Glomerular visceral epithelial cell (primary cell): Measurements from ENCODE around the gene MYPN.
"Not testable (repeated sequence)": the region's sequence is repeated elsewhere in the genome, so short reads cannot be mapped to it uniquely, and the experiment has no call there.

Source experiments
- DNase-seq: peaks from one replicate; pipeline ENCODE4 v3.0.0-alpha.2; 2016; ENCODE audit errors: extremely low spot score

The MYPN gene

DNA sequence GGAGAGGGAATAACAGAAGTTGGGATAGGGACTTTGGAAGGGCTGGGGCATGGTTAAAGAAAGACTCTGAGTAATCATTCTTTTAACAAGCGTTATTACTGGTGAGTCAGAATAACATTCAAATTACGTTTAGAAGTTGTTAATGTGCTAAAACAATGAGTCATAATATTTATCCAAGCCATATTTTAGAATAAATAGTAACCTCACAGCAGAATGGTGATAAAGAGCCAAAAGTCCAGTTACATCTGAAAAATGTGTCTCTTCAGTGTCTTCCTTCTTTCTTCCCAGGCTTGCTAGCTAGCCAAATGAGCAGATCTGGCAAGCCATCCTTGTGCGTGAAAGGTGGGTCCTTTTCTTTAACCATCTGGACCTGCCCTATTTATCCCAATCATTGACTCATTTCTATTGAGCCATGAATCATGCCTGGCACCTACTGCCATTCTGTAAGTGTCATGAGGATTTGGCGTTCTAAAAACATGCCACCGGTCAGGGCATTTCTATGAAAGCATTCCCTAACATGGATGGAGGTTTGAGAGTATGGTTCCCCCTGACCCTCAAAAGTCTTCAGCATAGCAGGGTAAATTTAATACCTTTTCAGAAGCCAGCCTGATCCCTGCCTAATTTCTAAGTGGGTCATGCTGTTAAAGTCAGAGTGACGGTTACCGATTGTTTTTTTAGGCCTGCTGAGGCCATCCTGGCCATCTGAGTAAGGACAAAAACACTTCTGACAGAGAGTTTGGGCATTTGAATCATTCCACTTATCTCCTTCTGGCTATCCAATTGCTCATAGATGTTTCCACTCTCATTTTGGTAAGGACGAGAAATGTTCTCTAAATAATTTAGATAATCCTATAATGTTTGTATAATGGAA lies 26.9 kb downstream of the MYPN start:
- peak; percentile 53 for DNase-seq

DNA sequence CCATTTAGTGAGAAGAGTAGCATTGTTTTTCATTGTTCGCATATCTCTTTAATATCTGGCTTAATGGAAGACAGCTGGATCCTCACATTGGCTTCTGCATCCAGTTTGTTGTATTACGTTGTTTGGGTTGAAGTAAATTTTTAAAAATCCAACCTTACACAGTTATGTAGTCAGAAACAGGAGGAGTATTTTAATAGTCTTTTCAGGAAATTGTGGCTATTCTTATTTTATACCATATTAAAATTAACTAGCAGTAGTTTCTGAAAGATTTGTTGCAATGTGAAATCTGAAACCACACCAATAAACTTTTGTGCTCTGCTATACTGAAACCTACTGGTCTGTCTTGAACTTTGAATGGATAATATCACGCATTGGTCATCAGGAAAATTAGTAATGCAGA lies 27.9 kb downstream of the MYPN start:
- DNase-seq, result no peak

DNA sequence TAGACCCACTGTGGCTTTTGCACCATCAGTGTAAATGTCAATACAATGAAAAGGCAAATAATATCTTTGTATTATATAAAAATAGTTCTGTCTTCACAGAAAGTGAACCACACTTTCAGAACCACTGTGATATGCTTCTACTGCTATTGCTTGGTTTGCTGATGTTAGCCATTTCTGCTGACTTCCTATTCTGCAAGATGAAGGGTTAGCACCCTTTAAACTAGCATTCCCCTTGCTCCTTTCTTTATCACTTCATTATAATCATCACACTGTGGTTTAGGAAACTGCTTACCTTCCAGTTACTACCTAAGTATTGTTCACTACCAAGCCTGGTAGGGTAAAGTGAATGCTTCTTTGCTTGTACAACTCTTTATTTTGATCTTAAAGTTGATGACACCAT lies 29.2 kb downstream of the MYPN start:
- DNase-seq, result no peak

DNA sequence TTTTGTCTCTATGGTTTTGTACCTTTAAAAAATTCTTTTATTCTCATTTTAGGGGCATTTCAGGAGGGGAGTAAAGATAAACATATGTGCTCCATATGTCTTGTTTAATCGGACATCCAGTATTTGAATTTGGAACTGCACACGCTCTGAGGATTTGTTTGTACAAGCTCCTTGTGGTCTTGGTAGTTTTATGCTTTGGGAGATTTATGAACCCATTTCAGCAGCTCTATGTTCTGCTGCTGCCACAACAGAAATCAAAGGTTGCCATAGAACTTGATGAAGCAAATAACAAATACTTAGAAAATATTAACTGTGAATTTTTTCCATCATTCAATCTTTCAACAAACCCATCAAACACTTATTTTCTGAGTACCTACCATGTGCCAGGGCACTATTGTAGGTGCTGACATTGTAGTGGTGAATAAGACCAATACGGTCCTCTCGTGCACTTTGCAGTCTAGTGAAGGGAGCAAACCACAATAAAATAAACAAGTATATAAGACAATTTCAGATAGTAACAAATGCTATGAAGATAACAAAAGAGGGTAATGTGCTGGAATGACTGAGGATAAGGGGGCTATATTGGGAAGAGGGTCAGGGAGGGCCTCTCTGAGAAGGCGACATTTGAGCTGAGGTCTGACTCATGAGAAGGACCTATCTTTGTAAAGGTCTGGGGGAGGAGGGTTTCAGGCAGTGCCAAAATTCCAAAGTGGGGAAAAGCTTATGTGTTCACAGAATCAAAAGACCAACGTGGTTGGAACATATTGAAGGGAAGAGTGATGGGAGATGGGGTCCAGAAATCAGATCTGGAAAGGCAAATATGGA lies 30.4 kb downstream of the MYPN start:
- DNase-seq, result no peak

DNA sequence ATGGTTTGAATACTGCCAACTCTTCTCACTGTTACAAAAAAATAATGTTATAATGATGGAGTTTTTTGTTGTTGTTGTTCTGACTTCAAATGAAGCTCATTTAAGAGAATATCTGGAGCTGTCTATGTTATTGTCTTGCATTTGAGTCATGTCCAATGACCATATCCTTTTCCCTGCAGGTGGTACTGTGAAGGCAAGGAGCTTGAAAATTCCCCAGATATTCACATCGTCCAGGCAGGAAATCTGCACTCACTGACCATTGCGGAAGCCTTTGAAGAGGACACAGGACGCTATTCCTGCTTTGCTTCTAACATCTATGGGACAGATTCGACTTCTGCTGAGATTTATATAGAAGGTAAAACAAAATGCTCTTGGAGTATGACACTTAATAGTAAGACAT lies 33.5 kb downstream of the MYPN start:
- DNase-seq, result no peak

DNA sequence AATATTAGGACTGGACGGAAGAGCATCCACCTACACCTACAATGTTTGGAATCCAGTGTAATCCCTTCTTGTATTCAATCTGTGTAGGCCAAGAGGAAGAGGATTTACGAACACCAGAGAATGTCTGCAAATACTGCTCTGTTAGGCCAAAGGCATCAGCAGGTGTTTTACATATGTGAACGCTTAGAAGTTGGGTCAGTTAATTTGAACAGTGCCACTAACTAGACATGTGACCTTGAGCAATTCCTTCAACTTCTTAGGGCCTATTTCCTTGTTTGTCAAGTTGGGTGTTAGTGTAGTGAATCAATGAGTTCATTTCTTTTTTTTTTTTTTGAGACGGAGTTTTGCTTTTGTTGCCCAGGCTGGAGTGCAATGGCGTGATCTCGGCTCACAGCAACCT lies 35.4 kb downstream of the MYPN start:
- no peak for DNase-seq

DNA sequence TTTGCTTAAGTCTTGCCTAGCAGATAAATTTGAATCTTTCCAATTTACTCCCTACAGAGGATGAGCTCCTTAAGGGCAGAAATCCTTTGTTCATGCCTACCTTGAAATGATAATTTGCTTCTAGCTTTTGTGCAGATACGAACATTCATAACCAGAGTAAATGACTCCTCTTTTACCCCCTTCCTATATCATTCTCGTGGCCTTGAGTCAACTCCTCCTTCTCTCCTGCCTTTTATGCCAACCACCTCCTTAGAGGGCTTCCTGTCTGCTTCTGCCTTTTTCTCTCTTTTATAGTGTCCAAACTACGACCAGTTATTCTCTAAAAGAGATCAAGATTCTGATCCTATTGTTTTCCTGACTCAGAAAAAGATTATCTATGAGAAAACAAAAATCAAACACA lies 36.4 kb downstream of the MYPN start:
- no peak for DNase-seq

DNA sequence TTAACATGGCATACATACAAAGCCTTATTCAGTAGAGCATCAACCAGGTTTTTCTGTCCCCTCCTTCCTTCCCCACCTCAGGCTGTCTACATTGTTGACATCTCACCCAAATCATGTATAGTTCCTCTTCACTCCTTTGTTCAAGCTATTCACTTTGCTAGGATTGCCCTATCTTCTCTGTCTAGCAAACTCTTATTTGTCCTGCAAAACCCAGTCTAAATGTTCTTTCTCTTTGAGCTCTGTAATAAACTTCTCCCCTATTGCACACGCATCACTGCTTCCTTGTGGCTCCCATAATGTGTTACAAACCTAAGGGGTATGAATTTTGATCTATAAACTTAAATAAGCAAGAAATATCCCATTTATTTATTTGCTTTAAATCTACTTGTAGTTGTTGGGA lies 36.8 kb downstream of the MYPN start:
- no peak for DNase-seq

DNA sequence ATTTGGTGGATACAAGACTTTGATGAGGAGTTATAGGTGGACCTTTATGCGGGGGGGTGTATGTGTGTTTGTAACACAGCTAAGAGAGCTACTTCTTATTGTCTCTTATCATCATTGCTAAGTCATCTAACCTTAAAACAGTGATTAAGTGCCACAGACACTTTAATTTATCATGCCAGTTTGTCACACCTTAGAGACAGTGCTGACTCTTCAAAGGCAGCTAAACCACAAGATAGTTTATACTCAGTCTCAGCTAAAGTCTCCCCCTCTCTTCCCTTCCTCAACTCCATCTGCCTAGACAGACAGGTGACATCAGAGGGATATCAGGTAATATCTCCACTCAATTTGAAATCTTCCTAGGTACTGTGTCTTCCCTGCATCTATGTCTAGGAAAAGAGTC lies 42.2 kb downstream of the MYPN start:
- no peak for DNase-seq

DNA sequence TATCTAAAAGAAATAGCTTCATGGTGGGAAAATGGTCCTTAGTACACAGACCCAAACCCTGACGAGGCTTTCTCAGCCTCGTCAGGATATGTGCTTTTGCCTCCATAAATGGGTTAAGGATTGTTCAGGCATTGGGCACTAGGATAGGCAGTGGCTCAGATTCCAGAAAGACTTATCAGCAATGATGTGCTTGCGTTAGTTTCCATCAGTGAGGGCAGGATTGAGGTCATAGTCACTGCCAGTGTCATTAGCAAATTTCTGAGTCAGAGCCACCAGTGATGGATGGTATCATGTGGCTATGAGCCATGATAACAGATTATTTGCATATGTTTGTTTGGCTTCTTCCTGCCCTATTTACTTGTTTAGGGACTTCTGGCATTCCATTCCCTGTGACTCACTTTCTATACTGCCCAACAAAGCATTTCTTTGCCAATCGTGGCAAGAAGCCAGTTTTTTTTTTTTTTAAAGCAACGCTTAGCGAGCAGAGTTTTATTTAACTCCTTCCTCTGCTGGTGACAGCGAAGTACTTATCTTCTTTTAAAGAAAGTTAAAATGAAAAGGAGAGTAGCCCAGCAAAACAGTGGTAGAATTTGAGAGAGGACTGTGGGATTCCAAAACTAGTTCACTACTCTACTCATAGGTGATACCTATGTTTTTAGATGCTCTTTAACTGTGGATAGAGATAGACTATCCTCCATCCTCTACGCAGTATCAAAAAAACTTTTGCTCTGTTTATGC lies 44.4 kb downstream of the MYPN start:
- DNase-seq, result peak; percentile 87

DNA sequence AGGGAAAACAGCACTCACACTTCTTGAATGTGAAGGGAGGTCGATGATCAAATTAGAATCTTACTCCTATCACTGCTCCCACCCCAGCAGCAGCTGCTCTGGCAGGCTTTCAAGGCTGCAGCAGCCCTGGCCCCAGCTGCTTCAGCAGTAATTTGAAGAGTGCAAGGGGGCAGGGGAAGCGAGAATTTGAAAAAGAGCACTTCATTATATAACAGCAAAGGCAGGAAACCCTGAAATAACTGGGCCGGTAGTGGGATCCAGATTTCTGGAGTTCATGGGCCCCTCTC lies 44.9 kb downstream of the MYPN start:
- DNase-seq, result peak; percentile 25

DNA sequence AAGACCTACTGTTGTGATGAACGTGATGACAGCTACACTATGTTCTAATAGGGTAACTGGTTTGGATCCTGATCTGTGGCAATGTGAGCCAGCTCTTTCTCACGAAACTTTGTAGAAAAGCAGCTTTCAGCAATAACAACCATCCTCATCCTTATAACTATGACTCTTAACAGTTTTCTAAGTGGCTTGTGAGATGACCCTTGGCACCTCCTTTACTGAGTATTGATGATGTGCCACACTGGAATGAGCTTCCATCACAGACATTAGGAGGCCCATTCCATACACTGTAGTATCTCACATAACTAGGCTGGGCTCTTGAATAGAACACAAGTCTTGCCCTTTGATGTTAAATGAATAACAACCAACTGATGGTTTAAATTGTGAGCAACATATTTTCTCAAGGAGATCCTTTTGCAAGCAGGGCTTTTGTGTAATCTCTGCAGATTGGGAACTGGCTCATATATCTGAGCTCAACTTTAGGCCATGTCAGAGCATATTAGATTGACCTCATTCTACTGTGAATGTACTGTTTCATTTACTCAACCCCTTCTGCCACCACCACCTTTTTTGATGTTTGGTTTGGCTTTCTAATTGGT lies 46.4 kb downstream of the MYPN start:
- no peak for DNase-seq

DNA sequence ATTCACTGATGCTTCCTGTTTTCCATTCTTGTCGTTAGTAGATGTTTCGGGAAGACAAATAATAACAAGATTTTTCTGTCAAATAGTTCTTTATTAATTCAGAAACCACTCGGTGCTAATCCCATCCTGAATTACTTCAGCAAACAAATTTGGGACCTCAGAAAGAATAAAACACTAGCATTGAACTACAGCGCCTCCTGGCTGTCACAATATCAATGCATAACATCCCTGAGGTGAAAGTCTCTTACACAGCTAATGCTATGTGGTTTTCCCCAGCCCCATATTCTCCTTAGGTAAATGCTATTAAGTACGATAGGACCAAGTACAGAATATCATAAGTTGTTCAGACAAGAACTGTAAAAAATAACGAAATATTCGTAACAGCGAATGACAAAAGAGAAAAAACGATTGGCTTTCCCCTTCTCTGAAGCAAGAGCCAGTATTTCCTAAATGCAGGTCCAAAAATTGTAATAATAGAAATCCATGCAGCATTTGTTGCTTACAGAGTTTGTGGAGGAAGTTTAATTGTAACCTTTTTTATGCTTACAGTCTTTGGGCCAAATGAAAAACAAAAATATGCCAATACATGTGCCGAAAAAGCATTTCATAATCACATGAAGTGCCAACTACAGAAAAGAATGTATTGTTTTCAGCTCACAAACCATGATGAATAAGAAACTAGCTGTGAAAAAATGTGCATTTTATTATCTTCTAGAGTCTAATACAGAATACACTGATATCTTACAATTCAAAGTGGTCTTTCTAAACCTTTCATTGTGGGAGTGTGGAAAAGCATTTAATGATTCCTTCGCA lies 47.3 kb downstream of the MYPN start:
- DNase-seq, result peak; percentile 42

DNA sequence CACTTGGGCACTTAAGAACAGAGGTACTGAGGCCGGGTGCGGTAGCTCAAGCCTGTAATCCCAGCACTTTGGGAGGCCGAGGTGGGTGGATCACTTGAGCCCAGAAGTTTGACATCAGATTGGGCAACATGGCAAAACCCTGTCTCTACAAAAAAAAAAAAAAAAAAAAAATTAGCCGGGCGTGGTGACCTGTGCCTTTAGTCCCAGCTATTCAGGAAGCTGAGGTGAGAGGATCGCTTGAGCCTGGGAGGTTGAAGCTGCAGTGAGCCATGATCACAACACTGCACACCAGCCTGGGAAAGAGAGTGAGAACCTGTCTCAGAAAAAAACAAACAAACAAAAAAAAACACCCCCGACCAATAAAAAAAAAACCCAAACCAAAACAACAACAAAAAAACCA lies 48.2 kb downstream of the MYPN start:
- not testable (repeated sequence) for DNase-seq

DNA sequence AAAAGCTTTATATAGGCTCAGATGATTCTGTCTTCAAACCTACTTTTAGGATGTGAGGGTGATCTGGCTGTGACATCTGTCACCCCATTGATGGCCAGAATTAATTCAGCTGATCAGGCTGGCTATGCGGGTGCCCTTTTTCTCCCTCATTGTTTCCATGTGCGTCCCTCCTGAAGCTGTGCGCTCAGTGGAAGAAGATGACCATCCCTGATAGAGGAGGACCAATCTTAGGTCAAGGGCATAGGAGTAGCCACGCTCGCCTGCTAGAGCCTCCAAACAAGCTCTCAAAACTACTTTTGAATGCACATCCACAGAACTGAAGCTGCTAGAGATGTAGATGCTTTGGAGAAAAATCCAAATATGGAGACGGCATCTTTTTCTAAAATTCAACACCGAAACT lies 48.7 kb downstream of the MYPN start:
- no peak for DNase-seq

DNA sequence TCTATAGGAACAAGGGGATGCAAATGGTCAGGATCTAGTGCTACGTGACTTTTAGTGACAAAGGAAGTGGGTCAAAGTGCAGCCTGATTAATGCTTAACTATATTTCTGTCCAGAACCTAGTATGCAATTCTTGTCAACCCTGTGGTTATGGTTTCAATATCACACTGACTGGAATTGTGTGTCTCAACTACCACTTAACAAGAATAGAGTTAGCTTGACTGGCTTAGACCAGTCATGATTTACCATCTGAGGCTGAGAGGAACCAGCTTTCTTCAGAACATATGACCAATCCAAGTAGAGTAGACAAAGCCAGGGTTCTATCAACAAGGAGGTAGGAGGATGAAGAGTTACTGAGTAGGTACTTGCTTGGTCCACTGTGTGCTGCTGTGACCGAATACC lies 54.4 kb downstream of the MYPN start:
- DNase-seq, result peak; percentile 11

DNA sequence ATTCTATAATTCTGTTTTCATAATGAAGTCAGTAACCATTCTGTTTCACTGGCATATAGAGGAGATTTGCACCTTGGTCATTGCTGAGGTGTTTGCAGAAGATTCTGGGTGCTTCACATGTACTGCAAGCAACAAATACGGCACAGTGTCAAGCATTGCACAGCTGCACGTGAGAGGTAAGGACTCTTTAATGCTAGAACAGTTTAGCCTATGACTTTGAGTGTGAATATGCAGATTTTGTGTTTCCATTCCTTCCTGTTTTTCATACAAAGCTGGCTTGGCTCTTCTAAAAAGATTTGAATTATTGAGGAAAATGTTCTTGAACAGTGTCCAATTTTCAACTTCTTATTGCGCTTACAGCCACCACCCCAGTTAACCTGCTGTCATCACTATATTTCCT lies 56.4 kb downstream of the MYPN start:
- no peak for DNase-seq

DNA sequence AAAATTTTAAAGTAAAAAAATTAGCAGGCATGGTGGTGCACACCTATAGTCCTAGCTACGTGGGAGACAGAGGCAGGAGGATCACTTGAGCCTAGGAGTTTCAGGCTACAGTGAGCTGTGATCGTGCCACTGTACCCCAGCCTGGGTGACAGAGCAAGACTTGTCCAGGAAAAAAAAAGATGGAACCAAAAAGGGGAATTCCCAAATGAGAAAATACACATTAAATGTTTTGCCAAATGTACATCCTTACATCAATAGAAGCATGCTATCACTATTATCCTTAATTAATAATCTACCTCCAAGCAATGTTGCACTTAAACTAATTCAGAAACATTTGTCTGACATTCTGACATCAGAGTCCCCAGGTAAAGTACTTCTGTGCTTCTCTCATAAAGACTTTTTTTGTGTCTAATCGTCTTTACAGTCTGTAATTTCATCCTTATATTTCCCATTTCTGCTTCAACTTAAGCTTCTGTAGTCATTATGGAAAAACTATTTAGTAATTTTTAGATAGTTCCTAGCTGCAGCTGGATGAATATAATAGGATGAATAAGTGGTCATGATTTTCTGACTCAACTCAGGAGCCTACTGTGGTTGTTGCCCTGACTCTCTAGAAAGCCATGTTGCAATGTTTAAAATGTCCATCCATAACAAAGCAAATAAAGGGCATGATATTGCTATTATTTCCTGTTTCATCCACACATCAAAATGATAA lies 57.7 kb downstream of the MYPN start:
- no peak for DNase-seq

DNA sequence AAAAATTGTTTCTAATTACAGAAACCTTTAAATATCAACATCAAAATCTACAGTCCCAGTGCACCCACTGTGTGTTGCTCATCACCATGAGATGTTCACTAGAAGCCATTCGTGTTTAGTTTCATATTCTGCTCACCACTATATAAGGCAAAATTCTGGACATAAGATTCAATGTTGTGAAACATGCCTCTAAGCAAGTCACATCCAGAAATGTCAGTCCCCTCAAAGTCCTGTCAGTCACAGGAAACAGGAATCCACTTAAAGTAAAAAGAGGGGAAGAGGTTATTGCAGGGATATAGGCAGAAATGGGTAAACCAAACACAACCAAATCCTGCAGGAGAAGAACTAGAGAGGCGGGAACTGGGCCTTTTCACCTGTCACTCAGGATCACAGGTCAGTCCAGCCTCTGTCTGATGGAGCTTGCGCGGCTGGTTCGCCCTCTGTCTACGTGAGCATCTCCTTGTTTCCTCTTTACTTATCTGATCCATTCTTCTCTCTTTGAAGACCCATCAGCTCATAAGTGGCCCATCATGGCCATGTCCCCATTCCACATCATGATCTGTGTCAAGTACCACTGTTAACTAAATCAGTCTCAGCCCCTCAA lies 58.4 kb downstream of the MYPN start:
- no peak for DNase-seq

DNA sequence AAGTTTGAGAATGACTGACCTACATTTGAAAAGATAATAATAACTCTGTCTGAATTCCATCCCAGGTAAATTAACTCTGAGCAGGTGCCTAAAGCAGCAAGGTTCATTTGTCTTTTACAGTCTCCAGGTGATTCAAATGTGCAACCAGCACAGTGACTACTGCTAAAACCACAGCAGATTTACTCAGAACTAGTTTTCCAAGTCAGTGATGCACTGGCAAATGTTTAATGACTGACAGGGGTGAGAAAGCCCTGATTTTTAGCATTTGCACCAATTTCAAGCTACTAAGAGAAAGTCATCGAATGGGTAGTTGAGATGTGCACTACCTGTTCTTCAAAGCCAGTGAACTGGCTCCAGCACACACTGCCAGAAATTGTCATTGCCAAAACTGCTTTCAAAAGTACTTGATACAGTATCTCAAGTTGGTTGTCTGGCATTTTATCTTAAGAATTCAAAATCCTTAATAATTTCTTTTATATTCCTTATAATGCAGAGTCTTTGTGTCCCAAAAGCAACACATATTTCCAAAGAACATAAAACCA lies 62.3 kb downstream of the MYPN start:
- peak; percentile 37 for DNase-seq
